Umbilical cord (tissue), 2 donors: Measurements from ENCODE around the gene TRMT10C. TPM values are rescaled to one million over a fixed set of nuclear protein-coding genes. Genes with fewer than 3 reads are reported as not detected.
"Not testable (repeated sequence)": the region's sequence is repeated elsewhere in the genome, so short reads cannot be mapped to it uniquely, and the experiment has no call there.

Source experiments
- DNase-seq: peaks from one replicate; pipeline ENCODE4 v3.0.0-alpha.2; 2015; ENCODE audit warnings: low spot score
- total RNA-seq: library from RNA; depleted of rRNA; stranded (reverse); fragments of >200 nt; gene quantifications from one replicate; pipeline ENCODE4 v1.2.3, GENCODE V29; 2014; ENCODE audit warnings: low replicate concordance; ENCODE audit not compliant: insufficient read depth

Gene TRMT10C
- 16.1 TPM for total RNA-seq

DNA sequence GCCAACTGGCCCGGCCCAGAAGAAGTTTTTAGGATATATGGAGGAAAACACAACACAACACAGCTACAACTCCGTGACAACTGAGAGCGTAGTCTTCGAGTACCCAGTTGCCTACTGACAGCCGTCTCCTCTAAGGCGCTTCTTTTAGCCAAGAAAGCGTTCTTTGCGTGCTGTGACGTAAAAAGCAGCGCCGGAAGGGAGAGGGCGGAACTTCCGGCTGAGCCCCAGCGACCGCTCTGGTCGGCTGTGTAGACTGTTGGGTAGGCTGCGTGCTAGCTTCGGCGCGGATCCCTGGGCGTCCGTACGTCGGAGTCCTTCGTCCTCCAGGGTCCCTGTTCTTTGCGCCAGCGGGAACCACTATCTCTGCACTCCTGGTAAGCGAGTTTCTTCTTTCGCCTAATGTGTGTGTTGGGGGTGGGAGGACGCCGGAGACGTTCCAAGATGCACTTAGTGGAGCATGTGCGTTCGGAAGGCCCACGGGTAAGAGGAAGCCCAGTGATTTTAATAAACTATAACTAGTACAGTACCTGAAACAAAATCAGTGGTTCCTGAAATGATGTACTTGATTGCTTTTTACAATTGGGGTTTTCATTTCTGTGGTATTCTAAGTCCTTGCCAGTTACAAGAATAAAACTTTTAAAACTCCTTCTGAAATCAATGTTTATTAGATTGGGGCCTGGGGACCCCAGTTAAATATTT is at the start of gene TRMT10C:
Gene TRMT10C (plus strand): TSS at position 239 of the 699 bp plus-strand sequence. CDS start 2,914 bp downstream, outside the sequence.
- DNase-seq, result peak; percentile 96

- no peak for DNase-seq
These were observed 49.3 kb upstream of the TRMT10C start for GRCh38 chr3:101512396-101512645.

DNA sequence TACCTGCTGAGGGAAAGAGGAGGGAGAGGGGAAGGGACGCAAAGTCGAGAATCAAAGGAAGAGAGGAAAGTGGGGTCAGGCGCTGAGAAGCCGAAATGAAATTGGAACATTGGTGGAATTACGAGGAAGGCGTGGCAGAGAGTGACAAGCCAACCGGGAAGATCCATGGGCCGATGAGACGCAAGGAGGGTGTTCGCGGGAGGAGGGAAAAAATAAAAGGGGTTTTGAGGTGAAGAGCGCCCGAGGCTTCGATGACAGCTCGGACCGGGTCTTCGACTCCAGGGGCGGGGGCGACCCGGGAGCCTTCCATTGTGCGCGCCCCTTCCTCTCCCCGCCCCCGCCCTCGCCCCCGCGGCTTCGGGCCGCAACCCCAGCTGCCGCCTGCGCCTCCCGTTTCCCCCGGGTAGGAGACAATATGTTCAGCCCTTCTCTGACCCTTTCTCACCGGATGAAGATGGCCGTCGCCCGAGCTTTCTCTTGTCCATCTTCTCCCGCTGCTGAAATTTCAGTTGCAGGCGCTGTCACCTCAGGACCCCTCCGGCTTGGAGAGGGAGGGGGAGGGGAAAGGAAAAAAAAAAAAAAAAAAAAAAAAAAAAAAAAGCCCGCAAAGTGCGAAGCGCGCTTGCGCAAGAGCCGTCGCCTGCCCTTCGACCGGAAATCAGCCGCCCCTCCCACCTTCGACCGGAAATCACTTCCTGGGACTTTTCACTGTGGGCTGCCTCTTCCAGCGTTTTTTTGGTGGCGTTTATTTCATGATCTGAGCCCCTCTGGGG is 48.8 kb upstream of the TRMT10C start, which contains the start of gene SENP7:
Gene SENP7 (minus strand): TSS at position 567 of the 773 bp plus-strand sequence. CDS start 82 bp downstream, at position 485.
- peak; percentile 93 for DNase-seq

DNA sequence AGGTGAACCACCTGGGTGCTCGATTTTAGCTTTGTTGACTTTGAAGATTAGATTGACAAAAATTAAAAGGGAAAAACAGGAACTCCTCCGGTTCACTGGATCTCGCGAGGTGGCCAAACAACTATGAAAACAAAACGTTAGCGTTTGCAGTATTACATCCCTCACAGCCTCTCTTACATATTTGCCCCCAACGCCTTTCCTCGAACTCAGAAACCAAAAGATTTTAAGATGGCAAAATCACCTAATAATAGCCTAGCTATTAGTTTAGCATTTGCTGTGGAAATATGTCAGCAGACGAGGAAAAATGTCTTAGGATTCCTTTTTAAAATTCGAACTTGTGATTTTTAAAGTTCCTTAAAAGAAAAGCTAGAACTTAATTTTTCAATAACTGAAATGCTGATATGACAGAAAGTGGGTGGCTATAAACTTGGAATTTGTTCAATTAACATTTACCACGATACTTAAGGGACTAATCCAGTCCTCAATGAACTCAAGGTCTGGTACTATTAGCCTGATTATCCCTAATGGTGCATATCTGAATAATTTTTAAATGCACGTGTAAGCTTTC is 48.2 kb upstream of the TRMT10C start:
- DNase-seq, result no peak

GRCh38 chr3:101518421-101518871 is 43.2 kb upstream of the TRMT10C start:
- no peak for DNase-seq

GRCh38 chr3:101519685-101520365 is 41.8 kb upstream of the TRMT10C start:
- DNase-seq, result no peak

DNA sequence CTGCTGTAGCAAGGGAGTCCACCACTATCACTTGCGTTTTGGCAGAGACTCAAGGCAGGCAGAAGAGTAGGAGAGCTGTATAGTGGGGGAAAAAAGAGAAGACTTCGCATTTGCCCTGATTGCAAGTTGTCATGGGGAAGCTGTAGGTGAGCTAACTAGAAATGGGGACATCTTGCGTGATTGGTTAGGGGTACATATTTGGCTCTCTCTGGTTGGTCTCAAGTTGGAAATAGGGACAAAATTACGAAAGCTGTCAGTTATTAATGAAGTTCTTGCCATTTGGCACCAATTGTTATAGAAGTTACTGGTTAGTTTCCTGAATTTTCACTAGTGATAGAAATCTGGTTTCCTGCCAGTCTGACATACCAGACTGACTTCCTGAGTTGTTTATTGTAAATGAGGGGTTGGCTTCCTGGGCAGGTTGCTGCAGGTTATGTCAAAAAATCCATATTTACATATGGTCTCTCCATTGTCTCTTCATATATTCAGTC is 40.4 kb upstream of the TRMT10C start:
- peak; percentile 18 for DNase-seq

- peak; percentile 89 for DNase-seq
These were observed 34.2 kb upstream of the TRMT10C start for GRCh38 chr3:101527441-101527840.

DNA sequence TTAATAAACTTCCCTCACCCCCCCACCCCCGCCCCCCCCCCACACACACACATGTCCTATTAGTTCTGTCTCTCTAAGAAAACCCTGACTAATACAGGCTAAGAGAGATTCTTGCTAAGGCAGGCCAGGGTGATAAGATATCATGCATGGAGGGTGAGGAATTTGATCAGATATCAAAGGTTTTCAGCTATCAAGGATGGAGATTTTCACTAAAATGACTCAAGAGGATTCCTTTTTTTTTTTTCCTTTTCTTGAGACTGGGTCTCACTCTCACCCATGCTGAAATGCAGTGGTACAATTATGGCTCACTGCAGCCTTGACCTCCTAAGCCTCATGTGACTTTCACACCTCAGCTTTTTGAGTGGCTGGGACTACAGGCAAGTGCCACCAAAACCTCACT is 33.8 kb upstream of the TRMT10C start:
- peak; percentile 64 for DNase-seq

DNA sequence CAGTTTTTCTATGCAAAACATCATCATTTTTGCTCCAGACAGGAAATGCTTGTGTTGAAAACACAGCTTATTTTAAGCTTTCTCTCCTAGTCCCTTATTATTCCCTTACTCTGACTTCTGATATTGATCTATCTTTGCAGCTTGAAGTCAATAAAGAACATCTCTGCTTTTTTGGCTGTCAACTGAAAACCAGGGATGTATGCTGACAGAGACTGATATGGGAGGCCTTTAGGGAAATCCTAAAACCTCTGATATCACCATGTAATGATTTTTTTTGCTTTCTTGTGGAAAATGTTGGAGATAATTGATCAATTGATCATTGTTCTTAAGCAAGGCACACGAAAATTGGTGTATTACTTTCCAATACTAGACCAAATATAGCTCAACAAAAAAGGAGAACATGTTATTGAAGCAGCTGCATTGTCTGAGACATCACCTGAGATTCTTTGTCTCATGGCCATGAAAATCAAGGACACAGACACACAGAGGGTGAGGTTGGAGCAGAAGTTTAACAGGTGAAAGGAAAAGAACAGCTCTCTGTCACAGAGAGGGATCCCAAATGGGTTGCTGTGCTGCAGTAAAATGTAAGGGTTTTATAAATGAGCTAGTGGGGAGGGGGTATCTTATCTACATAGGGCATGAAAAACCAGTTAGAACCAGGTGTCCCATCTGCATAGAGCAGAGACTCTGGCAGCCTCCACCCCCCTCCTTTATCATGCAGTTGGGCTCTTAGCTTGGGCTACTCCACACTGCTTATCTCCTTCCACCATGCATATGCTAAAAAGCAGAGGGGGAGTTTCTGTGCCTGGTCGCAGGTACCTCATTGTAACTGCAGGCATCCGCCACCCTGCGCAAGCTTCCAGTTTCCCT is 31.6 kb upstream of the TRMT10C start:
- no peak for DNase-seq

DNA sequence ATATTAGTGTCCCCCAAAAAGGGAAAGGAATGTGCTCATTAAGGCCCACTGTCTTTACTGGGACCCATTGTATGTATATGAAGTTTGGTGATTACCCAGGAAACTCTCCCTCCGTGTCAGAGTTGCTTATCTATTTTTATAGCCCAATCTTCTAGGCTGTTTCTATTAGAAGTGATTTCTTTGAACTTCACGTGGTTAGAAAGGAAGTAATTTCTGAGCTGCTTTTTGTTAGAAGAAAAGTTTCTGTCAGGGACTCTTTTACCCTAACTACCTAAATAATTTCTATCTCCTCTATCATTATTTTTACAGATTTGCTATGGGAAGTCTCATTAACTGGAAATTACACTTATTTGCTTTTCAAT is 31.0 kb upstream of the TRMT10C start:
- DNase-seq, result no peak

DNA sequence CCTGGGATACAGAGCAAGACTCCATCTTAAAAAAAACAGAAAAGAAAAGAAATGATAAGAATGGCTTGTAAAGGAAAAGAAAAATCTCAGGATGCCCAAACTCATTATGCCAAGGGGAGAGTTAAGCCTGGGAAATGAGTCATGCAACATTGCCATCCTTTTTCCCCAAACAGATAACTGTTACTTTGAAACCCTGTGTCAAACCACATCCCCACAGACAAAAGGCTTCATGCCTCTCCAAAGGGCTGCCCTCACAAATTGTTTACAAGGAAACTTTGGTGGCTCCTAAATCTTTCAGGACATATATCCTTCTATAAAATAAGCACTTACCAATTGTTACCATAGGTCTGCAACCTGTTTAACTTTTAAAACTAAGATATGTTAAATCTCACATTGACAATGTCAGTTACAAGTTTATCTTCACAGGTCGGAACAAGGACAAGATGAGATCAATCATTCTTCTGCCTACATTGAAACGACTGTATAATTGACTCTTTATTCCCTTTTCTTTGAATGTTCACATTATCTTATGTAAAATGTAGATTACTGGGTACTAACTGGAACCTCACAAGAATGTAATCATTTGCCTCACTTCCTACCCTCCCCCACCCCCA is 30.1 kb upstream of the TRMT10C start:
- no peak for DNase-seq

GRCh38 chr3:101532783-101533602 is 28.7 kb upstream of the TRMT10C start:
- peak; percentile 54 for DNase-seq

DNA sequence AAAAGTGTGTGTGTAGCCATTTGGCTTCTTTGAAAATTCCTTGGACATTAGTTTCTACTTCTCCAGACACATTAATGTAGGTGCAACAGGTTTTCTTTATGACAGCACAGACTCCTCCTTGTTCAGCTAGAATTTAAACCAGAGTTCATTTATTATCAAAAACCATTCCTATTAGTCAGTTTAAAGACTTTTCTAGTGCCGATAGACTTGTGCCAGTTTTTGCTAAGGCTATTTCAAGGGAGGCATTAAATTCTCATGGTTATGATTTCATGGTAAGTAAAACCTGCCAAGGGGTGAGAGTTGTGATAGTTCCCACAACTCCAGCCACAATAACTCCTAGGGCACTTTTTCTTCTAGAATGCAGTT is 28.1 kb upstream of the TRMT10C start:
- peak; percentile 43 for DNase-seq

GRCh38 chr3:101535221-101535620 is 26.4 kb upstream of the TRMT10C start:
- DNase-seq, result no peak

GRCh38 chr3:101536266-101536665 is 25.4 kb upstream of the TRMT10C start:
- DNase-seq, result no peak

DNA sequence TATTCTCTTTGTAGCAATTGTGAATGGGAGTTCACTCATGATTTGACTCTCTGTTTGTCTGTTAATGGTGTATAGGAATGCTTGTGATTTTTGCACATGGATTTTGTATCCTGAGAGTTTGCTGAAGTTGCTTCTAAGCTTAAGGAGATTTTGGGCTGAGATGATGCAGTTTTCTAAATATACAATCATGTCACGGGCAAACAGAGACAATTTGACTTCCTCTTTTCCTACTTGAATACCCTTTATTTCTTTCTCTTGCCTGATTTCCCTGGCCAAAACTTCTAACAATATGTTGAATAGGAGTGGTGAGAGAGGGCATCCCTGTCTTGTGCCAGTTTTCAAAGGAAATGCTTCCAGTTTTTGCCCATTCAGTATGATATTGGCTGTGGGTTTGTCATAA is 24.7 kb upstream of the TRMT10C start:
- not testable (repeated sequence) for DNase-seq

- no peak for DNase-seq
These were observed 18.7 kb upstream of the TRMT10C start for GRCh38 chr3:101542957-101543356.

GRCh38 chr3:101544161-101544850 is 17.4 kb upstream of the TRMT10C start:
- no peak for DNase-seq
